TTC549 (cell line): ENCODE measurements around the gene IQCE.
"Not testable (repeated sequence)": the region's sequence is repeated elsewhere in the genome, so short reads cannot be mapped to it uniquely, and the experiment has no call there.

Experiments
- FAIRE-seq: peaks from 2 replicates; lab custom pipeline; 2012; peaks lifted over from hg19 to GRCh38; lab: Jason Lieb, UNC

The IQCE gene

GRCh38 chr7:2521341-2521745 lies 37.4 kb upstream of the IQCE start:
- no peak for FAIRE-seq

- no peak for FAIRE-seq
Observed at GRCh38 chr7:2521952-2522591, 36.7 kb upstream of the IQCE start.

GRCh38 chr7:2522780-2523433 lies 35.9 kb upstream of the IQCE start:
- no peak for FAIRE-seq

- no peak for FAIRE-seq
Observed at GRCh38 chr7:2523461-2523936, 35.3 kb upstream of the IQCE start.

- FAIRE-seq: no peak
Observed at GRCh38 chr7:2523941-2524807, 34.6 kb upstream of the IQCE start.

- no peak for FAIRE-seq
Observed at GRCh38 chr7:2524808-2525657, 33.7 kb upstream of the IQCE start.

- FAIRE-seq: no peak
Observed at GRCh38 chr7:2525658-2526630, 32.8 kb upstream of the IQCE start.

- no peak for FAIRE-seq
Observed at GRCh38 chr7:2526659-2527504, 31.9 kb upstream of the IQCE start.

- no peak for FAIRE-seq
Observed at GRCh38 chr7:2527505-2528467, 31.0 kb upstream of the IQCE start.

- no peak for FAIRE-seq
Observed at GRCh38 chr7:2528481-2529095, 30.2 kb upstream of the IQCE start.

GRCh38 chr7:2529161-2530070 lies 29.4 kb upstream of the IQCE start:
- no peak for FAIRE-seq

- no peak for FAIRE-seq
Observed at GRCh38 chr7:2530071-2530987, 28.4 kb upstream of the IQCE start.

GRCh38 chr7:2530994-2531795 lies 27.6 kb upstream of the IQCE start:
- FAIRE-seq: not testable (repeated sequence)

GRCh38 chr7:2531796-2532110 lies 27.0 kb upstream of the IQCE start:
- FAIRE-seq: not testable (repeated sequence)

- not testable (repeated sequence) for FAIRE-seq
Observed at GRCh38 chr7:2532199-2532772, 26.5 kb upstream of the IQCE start.
